ENCODE results near the gene CKMT2.

- no peak for TF ChIP-seq CTCF (IDR thresholded peaks at IDR 0.05; ENCODE audit: insufficient read depth, low read length)
- TF ChIP-seq POLR2AphosphoS5 (IDR thresholded peaks at IDR 0.05; ENCODE audit: low read depth), result no peak
These were observed 20.1 kb upstream of the CKMT2 start for GRCh38 chr5:81213070-81213469.

Data from HL-60 (cell line).